Body of pancreas (tissue), 4 donors: Measurements from ENCODE around the gene CCDC33. TPM values are rescaled to one million over a fixed set of nuclear protein-coding genes. Genes with fewer than 3 reads are reported as not detected.

Experiments
- ATAC-seq: fragments of 150-250 bp; one replicate; pipeline ENCODE4 v1.9.1; 2016
- DNase-seq, 4 donors: peaks; one replicate each; pipeline ENCODE4 v3.0.0-alpha.2; 2019
- H3K27ac ChIP-seq, 4 donors: fragments of 200-600 bp; sonication (generic); 1 replicate in 3 of 4; 2 replicates in 1 of 4; pipeline versions ENCODE4 v1.5.1 to v1.6.1; 2016 to 2019; ENCODE audit warnings: mild to moderate bottlenecking in 1 of 4, mixed read lengths in 1 of 4, moderate library complexity in 1 of 4
- H3K27me3 ChIP-seq, 2 donors: fragments of 200-600 bp; sonication (generic); one replicate each; pipeline ENCODE4 v1.6.0; 2016; ENCODE audit warnings: mild to moderate bottlenecking in 1 of 2
- H3K36me3 ChIP-seq, 2 donors: fragments of 200-600 bp; sonication (generic); replicated peaks in 1 of 2; 2 replicates each; pipeline ENCODE4 v1.5.1; 2016; ENCODE audit warnings: low read depth in 2 of 2; ENCODE audit not compliant: insufficient read depth in 1 of 2
- H3K4me1 ChIP-seq: fragments of 200-600 bp; sonication (generic); one replicate; pipeline ENCODE4 v1.6.0; 2016
- H3K4me3 ChIP-seq, 2 donors: fragments of 200-600 bp; sonication (generic); 1 replicate in 1 of 2; 2 replicates in 1 of 2; pipeline ENCODE4 v1.5.1; 2016 to 2019
- H3K9me3 ChIP-seq, 3 donors: fragments of 200-600 bp; sonication (generic); 1 replicate in 2 of 3; 2 replicates in 1 of 3; pipeline ENCODE4 v1.5.1; 2016
- CTCF ChIP-seq, 7 experiments: fragments of 450-650 bp in 4 of 7; fragments of 200-600 bp in 3 of 7; sonication (generic) in 3 of 7; IDR thresholded peaks; one replicate each; pipeline ENCODE4 v1.5.1; 2016 to 2019; ENCODE audit warnings: antibody characterized with exemption in 7 of 7
- POLR2A ChIP-seq, 3 donors: fragments of 450-650 bp; IDR thresholded peaks; one replicate each; pipeline ENCODE4 v1.6.1; 2016; ENCODE audit warnings: antibody characterized with exemption in 3 of 3, mild to moderate bottlenecking in 2 of 3
- WGBS, 2 donors: methylation state at CpG; one replicate each; pipeline ENCODE4 v1.1.5; 2017; 5-methylcytosine and 5-hydroxymethylcytosine counted together
- intact Hi-C: fragments of 100-400 bp; cut with DNase I; formaldehyde crosslinking; loops from one replicate; pipeline ENCODE4 v1.15.1; 2023
- total RNA-seq, 2 donors: library from RNA; depleted of rRNA; stranded (reverse); fragments of >200 nt; gene quantifications; one replicate each; pipeline ENCODE4 v1.1.0, GENCODE V29; 2016

CCDC33 gene
- total RNA-seq, 2 donors from 2014 or later: not detected

- WGBS, 2 donors: 17 to 29% methylated on average over 7 to 11 of the region's 11 CpGs
- intact Hi-C loops: loop anchor here (10.0 kb wide), 1 partner anchor 250 kb away; no protein-coding TSS in a partner anchor
- no peak for ATAC-seq
Observed at GRCh38 chr15:74374648-74375302, 138.6 kb downstream of the CCDC33 start.

DNA sequence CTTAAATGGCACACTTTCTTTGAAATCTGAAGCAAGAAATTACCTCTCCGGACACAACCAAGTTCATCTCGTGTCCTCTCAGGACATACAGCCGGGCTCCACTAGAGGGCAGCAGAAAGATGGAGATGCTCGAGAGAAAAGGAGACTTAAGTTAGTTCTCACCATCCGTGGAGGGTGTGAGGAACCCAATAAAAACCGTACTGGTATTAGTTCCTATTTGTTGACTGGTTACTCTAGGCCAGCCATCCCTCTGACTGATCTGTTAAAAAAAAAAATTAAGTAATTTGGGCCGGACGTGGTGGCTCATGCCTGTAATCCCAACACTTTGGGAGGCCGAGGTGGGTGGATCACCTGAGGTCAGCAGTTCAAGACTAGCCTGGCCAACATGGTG is 139.2 kb downstream of the CCDC33 start:
- Histone ChIP-seq H3K27me3 (no peaks in the 10 kb centered on the region), H3K27ac (no peak overlapping the region), H3K4me1 (peaks cover 20% of the 10 kb centered on the region), H3K4me3 (no peak overlapping the region), H3K36me3 (no peaks in the 10 kb centered on the region), H3K9me3 (no peaks in the 10 kb centered on the region)
- TF ChIP-seq POLR2A (IDR thresholded peaks at IDR 0.05) (no peak), CTCF (IDR thresholded peaks at IDR 0.05) (peak; percentile 74 to 86 (median 78))
- intact Hi-C loops: loop anchor here (10.0 kb wide), 1 partner anchor 250 kb away; no protein-coding TSS in a partner anchor
- WGBS, 2 donors: 10 to 13% methylated on average over 9 of the region's 9 CpGs
- DNase-seq: peak; percentile 81 to 87 (median 83)
- ATAC-seq: peak; percentile 47

More at GRCh38 chr15:74374648-74375302, 138.6 kb downstream of the CCDC33 start:
- no peaks in the 10 kb centered on the region for H3K27me3 ChIP-seq
- H3K9me3 ChIP-seq: no peaks in the 10 kb centered on the region
- H3K27ac ChIP-seq: no peak overlapping the region
- no peak overlapping the region for H3K4me3 ChIP-seq
- TF ChIP-seq CTCF (IDR thresholded peaks at IDR 0.05) (no peak), POLR2A (IDR thresholded peaks at IDR 0.05) (no peak)
- H3K4me1 ChIP-seq: peaks cover 20% of the 10 kb centered on the region
- no peak for DNase-seq
- no peaks in the 10 kb centered on the region for H3K36me3 ChIP-seq

DNA sequence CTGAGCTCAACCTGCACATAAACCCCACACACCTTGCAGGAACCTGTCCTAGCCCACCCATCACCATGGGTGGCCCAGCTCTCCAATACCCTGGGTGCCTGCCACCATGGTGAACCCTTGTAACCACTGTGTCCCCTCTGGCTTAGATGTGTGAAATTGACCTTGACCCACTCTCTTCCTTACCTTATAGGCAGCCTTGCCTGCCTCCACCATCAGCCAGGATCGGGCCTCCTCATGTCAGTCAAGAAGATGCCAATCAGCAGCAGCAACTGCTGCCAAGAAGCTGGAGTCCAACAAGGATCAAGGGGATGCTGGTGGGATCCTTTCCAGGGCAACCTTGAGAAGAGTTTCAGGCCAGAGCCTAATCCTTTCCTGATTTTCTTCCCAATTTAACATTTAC is 140.1 kb downstream of the CCDC33 start:
- TF ChIP-seq POLR2A (IDR thresholded peaks at IDR 0.05) (no peak), CTCF (IDR thresholded peaks at IDR 0.05) (no peak)
- ATAC-seq (no peak), DNase-seq (no peak)
- H3K4me3 ChIP-seq: no peak overlapping the region
- no peaks in the 10 kb centered on the region for H3K36me3 ChIP-seq
- H3K9me3 ChIP-seq: no peaks in the 10 kb centered on the region
- H3K27ac ChIP-seq: no peak overlapping the region
- H3K27me3 ChIP-seq: no peaks in the 10 kb centered on the region
- WGBS, 2 donors: 70 to 80% methylated on average over 1 of the region's 1 CpG
- peaks cover 20% of the 10 kb centered on the region for H3K4me1 ChIP-seq
- intact Hi-C loops: loop anchor here (10.0 kb wide), 1 partner anchor 249 kb away; no protein-coding TSS in a partner anchor

DNA sequence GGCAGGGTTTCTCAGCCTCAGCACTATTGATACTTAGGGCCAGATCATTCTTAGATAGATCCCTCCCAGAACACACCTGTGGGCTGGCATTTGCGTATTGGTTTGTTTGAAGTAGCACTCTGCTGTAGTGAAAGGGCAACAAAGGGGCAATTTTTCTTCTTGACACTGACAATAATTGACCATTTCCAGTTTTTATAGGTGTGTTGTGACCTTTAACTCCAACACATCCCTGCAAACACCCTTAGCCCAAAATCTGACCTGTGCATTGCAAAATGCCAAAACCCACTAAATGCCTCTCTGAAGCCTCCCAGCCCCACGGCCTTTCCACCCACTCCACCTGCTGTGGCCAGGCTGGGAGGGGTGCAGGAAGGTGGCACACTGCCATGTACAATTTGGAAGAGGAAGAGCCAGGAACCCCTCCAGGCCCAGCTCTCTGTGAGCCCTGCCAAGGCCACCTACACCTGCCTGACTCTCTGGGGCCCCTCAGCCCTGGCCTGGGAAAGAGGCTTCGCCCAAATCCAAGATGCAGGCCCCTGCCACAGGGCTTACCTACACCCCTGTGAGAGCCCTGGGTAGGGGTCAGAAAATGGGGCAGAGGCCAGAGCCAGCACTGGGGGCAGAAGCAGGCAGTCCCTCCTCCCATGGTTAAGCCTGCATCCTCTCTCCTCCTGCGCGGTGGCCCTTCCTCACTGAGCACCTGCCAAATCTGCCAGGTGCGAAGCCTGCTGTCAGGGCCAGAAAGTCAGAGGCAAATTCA is 140.9 kb downstream of the CCDC33 start:
- H3K4me1 ChIP-seq: peaks cover 20% of the 10 kb centered on the region
- intact Hi-C loops: loop anchor here (10.0 kb wide), 1 partner anchor 248 kb away; no protein-coding TSS in a partner anchor

More for the DNA sequence above, 140.9 kb downstream of the CCDC33 start:
- no peaks in the 10 kb centered on the region for H3K9me3 ChIP-seq
- H3K27ac ChIP-seq: no peak overlapping the region
- no peak for DNase-seq
- TF ChIP-seq CTCF (IDR thresholded peaks at IDR 0.05) (no peak), POLR2A (IDR thresholded peaks at IDR 0.05) (no peak)
- H3K4me3 ChIP-seq: no peak overlapping the region
- H3K27me3 ChIP-seq: no peaks in the 10 kb centered on the region
- no peaks in the 10 kb centered on the region for H3K36me3 ChIP-seq
- ATAC-seq: no peak
- 72 to 78% methylated on average over 3 to 6 of the region's 6 CpGs for WGBS, 2 donors
